Left cardiac atrium (tissue), 4 donors: ENCODE data around the gene RNF182. TPM values are rescaled to one million over a fixed set of nuclear protein-coding genes. Genes with fewer than 3 reads are reported as not detected.
"Not testable (repeated sequence)": the region's sequence is repeated elsewhere in the genome, so short reads cannot be mapped to it uniquely, and the experiment has no call there.

Source experiments
- ATAC-seq, 2 donors: fragments of 200-7000 bp; cut with Tn5 transposase; one replicate each; pipeline ENCODE4 v1.9.1; 2020; ENCODE audit warnings: mild to moderate bottlenecking in 2 of 2, moderate library complexity in 2 of 2
- DNase-seq: peaks from one replicate; pipeline ENCODE4 v3.0.0-alpha.2; 2020
- intact Hi-C, 2 donors: fragments of 100-400 bp; cut with DNase I; formaldehyde crosslinking; loops; one replicate each; pipeline versions ENCODE4 v1.14.1 to v1.15.1; 2022 to 2023
- long read RNA-seq: library from polyadenylated mRNA; unstranded; transcript quantifications from one replicate; pipeline ENCODE4 v2.0.0, GENCODE V29; 2021
- total RNA-seq, 2 donors: library from RNA; stranded (reverse); fragmentation: NEBNext Ultra II Directional; extraction: Animal tissue kit (Norgen Biotek cat#: 25700); gene quantifications; one replicate each; pipeline ENCODE4 v1.2.1, GENCODE V29; 2021
- donor health status: DM: no; HTN: yes; CAD: no.
- donor health status: DM: no; HTN: yes; CAD: no; lungs with severe emphysema.
- donor health status: DM: yes; HTN: yes; CAD: no.
- donor health status: Dilated cardiomyopathy.

RNF182 gene, protein sequence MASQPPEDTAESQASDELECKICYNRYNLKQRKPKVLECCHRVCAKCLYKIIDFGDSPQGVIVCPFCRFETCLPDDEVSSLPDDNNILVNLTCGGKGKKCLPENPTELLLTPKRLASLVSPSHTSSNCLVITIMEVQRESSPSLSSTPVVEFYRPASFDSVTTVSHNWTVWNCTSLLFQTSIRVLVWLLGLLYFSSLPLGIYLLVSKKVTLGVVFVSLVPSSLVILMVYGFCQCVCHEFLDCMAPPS
- total RNA-seq = under 1 TPM; 0.21 to 0.81 TPM
- long read RNA-seq, partial matches to known transcripts = 0 of 1 reads
- long read RNA-seq, other reads (novel, unspliced or antisense) = 1 of 1 reads

DNA sequence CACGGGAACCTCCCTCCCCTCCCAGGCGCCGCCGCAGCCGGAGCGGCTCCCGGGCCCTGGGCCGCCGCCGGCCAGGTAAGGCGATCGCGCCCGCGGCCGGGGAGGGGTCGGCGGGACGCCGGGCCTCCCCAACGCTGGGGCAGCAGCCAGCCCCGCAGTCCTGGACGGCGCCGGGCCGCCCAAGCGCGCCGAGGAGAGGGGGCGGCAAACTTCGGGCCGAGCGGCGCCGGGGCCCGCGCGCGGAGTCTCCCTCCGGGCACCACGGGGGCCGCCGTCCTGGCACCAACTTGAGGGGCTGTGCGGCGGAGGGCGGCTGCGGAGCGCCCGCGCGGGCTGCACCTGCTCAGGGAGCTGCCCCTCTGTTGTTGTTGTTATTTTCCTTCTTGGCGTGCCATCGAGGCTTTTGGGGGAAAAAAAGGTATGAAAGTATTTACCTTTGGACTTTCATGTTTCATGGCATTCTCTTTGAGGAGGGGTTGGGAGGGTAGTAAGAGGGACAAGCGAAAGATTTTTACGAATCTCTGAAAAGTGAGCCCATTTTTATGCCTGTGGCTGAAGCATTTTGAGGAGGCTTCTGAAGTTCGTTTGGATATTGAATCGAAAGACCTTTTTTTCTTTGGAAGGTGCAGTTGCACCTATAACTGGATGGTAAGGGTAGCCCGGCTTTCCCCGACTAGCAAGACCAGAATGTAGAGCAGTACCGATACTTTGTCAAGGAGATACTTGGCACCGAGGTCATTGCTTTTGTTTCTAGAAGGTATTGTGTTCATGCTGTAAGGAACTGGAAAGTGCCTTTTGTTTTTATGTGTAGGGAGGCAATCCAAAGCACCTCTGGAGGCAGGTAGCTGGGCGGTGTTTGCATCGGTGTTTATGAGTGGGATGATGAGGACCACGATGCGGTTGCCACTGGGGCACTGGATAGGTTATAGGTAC is at the start of gene RNF182:
TSS of gene RNF182 (plus strand) at position 4 of the 933 bp plus-strand sequence. CDS start 52,168 bp downstream, outside the sequence.
- peak in 1 of 2 donors; percentile 93 for ATAC-seq
- no peak for DNase-seq
- intact Hi-C loops = no loop called here

DNA sequence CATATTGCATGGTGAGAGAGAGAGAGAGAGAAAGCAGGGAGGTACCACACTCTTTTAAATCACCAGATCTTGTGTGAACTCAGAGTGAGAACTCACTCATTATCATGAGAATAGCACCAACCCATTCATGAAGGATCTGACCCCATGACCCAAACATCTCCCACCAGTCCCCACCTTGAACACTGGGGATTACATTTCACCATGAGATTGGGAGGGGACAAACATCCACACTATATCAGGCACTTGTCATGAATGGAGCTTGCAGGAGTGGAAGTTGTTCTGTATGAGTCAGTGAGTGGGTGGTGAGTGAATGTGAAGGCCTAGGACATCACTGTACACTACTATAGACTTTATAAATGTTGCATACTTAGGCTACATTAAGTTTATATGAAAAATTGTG is 47.7 kb upstream of the RNF182 start:
- intact Hi-C loops = loop anchor here in 1 of 2 donors (10.0 kb wide), 1 partner anchor 82 kb away; no protein-coding TSS in a partner anchor
- DNase-seq (no peak), ATAC-seq (no peak)

DNA sequence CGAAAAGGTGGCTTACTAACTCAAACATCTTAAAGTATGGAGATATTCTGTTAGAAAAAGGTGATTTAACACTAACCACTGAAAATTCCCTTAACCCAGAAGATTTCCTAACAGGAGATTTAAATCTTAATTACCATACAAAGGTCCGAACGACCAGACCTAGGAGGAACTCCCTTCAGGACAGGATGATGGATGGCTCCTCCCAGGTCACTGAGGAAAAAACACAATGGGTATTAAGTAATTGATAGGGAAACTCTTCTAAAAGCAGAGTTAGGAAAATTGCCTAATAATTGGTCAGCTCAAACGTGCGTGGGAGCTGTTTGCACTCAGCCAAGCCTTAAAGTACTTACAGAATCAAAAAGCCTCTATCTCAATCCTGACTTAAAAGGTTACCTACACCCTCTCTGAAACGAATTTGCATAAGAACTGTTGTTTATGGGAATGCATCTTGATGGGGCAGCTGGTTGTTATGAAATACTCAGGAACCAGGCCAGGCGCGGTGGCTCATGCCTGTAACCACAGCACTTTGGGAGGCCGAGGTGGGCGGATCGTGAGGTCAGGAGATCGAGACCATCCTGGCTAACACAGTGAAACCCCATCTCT is 44.6 kb upstream of the RNF182 start:
- intact Hi-C loops, DNase-seq, ATAC-seq: not testable (repeated sequence)

DNA sequence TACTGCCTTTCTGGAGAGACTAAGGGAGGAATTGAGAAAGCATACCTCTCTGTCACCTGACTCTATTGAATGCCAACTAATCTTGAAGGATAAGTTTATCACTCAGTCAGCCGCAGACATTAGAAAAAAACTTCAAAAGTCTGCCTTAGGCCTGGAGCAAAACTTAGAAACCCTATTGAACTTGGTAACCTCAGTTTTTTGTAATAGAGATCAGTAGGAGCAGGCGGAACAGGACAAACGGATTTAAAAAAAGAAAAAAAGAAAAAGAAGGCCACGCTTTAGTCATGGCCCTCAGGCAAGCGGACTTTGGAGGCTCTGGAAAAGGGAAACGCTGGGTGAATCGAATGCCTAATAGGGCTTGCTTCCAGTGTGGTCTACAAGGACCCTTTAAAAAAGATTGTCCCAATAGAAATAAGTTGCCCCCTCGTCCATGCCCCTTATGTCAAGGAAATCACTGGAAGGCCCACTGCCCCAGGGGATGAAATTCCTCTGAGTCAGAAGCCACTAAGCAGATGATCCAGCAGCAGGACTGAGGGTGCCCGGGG is 43.1 kb upstream of the RNF182 start:
- intact Hi-C loops = no loop called here
- no peak for DNase-seq
- ATAC-seq = no peak

DNA sequence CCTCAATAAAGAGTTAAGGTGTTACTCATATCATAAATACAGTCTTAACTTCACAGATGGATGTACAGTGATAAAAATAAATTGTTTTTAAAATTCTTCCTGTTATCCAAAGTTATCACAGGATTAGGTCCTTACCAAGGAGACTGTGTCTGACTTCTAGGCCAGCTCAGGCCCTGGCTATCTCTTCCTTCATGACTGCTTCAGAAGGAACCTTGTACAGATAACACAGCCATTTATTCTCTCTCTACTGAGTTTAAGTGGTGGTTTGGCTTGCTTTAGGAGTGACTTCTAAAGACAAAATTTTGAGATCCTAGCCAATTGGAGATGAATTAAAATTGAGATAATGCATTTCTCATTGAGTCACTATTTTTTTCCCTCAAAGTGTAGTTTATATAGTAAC is 40.8 kb upstream of the RNF182 start:
- DNase-seq = no peak
- intact Hi-C loops = no loop called here
- ATAC-seq = no peak

DNA sequence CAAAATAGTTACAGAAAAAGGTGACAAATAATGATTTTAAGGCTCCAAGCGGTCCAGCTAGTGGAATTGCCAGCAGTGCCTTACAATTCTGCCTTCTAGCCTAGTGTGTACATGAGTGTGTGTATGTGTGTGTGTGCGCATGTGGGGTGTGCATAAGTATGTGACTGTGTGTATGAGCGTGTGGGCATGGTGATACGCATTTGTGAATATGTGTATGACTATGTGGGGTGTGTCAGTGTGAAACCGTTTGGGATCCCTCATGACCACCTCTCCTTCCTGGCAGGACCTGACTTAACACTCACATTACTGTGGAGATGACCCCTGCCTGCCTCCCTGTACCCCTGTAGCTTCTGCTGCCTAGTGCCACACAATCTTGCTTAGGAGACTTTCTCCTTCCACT is 40.4 kb upstream of the RNF182 start:
- intact Hi-C loops = no loop called here
- ATAC-seq = no peak
- no peak for DNase-seq

DNA sequence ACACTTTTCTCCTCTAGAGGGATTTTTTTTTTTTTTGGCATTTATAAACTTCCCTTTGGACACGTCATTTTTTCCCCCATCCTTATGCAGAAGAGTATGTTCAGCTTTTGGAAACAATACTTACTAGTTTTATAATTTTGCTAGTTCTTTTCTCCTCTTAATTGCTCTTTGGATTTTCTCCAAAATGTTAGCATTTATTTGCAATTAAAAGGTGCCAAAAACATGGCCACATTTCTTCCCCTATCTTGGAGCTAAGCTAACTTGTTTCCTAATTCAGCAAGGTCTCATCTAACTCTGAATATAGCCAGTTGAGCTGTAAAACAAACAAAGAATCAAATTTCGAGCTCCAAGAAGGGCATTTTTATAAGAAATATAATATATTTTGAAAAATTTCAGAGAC is 39.2 kb upstream of the RNF182 start:
- ATAC-seq (no peak), DNase-seq (no peak)
- intact Hi-C loops = no loop called here

DNA sequence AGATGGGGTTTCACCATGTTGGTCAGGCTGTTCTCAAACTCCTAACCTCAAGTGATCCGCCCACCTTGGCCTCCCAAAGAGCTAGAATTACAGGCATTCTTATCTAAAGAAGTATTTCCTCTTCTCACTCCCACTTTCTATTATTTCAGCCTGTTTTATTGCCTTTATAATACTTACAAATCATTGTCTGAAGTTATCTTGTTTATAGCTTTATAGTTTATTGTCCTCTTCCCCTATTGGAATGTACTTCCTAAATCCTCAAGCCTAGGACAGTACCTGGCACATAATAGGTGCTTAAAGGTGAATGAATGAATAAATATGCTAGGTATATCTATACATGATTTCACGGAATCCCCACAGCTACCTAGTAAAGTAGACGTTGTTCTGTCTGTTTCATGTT is 37.8 kb upstream of the RNF182 start:
- no peak for DNase-seq
- no peak for ATAC-seq
- intact Hi-C loops = no loop called here

DNA sequence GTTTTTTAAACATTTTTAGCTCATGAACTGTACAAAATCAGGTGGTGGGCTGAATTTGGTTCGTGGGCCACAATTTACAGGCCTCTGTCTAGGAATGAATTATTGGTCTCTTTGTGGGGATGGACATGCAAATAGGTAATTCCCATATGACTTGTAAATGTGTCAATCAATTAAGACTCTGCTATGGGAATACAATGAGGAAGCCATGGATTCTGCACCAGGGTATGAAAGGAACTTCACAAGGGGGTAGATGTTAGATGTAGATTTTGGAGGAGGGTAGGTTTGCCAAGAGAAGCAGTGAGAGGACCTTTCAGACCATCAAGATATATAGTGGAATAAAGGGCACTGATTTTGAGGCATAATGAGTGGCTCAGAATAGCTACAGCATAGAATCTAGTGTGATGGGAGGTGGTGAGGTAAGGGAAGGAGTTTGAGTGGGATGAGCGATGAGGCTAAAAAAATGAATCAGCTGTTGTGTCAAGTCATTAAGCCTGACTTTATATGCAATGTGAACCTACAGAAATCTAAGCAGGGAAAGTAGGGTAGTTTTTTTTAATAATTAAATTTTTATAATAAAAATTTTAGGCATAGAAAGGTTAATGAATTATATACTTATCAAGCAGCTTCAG is 32.6 kb upstream of the RNF182 start:
- no peak for ATAC-seq
- intact Hi-C loops = no loop called here
- no peak for DNase-seq

DNA sequence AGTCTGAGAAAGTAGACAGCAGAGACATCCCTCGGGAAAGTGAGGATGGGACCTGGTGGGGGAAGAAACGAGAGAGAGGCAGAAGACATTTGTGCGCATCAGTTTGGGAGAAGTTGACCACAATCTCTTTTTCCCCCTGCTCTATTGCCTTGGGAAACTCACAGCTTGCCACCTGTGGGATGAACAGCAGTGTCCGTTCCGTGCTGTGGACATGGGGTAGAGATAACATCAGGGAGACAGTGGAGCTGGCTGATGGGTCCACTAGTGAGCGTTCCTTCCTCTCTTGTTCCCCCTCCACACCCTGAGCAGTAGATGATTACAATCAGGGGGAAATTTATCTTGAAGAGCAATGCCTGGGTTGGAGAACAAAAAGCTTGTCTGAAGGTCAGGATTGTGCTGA is 21.8 kb upstream of the RNF182 start:
- ATAC-seq = no peak
- DNase-seq = no peak
- intact Hi-C loops = no loop called here

DNA sequence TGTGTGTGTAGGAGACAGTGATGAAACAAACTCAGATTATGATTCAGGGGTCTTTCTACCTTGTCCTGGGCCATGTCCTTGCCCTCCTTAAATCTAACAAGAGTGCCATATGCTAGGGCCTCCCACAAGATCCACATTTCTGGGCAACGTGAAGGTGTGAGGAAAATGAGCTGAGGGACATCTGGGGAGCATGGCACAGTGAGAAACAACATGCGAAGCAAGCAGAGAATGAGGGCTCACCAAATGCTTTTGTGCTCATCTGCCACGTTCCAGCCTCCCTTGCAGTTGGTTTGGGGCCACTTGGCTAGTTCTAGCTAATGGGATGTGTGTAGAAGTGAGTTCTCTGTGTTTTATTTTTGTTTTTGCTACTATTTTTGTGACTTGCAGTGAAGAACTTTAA is 21.4 kb upstream of the RNF182 start:
- ATAC-seq = no peak
- intact Hi-C loops = no loop called here
- DNase-seq = no peak

DNA sequence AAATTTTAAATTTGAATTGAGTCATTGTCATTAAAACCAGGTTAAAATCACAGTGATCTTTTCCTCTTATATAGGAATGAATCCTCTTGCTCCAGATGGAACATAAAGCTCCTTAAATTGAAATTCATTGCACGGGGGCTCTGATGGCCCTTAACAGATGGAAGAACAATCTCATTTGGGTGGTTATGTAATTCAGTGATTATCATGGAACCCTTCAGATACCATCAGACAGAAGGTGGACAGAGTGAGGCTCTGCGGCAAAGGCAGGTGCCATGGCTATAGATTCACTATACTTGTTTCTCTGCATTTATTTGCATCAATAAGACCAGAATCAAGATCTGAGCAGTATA is 17.8 kb upstream of the RNF182 start:
- DNase-seq = no peak
- no peak for ATAC-seq
- intact Hi-C loops = loop anchor here in 1 of 2 donors (5.0 kb wide), 1 partner anchor 160 kb away; no protein-coding TSS in a partner anchor

DNA sequence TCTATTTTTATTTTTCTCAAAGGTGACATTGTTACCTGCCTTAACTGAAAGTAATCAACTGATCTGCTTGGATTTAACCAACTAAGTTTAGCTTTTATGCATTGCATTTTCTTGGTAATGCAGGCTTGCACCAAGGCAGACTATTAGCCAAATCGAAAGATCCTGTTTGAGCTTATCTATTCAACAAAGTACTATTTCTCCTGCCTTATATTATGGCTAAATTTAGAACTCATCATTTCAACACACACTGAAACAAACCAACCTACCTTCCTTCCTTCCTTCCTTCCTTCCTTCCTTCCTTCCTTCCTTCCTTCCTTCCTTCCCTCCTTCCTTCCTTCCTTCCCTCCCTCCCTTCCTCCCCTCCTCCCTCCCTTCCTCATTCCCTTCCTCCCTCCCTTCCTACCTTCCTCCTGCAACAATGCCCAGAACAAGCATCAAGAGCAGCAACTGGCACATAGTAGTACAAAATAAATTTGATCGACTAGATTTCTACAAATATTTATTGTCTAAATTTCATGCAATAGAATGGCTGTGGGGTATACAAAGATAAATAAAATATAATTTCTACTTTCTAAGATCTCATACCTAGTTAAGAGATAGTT is 17.0 kb upstream of the RNF182 start:
- no peak for DNase-seq
- no peak for ATAC-seq
- intact Hi-C loops = loop anchor here (2.0 to 5.0 kb wide), 2 partner anchors 159 to 160 kb away; no protein-coding TSS in a partner anchor

DNA sequence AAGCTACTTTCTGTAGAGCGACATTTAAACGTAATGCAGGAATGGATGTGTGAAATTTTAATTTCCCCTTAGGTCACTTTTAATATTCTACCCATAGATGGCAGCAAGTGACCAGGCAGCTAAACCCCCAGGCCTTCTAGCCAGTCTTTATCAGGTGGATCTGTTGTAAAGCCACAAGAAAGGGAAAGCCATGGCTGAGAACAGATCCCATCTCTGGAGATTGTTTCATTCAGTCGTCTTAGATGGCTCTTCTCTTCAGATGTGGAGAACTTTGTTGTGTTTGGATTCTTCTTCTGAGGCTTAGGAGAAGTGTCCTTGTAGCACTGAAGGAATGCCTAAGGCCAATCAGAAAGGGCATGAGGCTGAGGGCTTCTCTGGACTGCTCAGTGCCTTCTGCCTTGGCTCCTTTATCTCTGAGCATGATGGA is 15.8 kb upstream of the RNF182 start:
- ATAC-seq = peak; percentile 63 to 67
- intact Hi-C loops = loop anchor here (1.0 to 5.0 kb wide), 3 partner anchors 138 to 158 kb away; no protein-coding TSS in a partner anchor
- no peak for DNase-seq

DNA sequence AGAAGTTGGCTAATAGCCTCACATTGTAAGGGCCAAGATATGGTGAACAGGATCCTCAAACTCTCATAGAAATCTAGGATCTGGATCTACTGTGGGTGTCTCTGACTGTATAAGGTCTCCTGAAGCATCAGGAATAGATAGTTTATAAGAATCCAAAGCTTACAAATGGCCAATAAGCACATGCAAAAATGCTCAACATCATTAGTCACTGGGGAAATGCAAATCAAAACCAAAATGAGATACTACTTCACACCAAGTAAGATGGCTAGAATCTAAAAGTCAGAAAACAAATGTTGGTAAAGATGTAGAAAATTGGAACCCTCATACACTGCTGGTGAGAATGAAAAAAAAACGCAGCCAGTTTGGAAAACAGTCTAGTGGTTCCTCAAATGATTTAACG is 14.3 kb upstream of the RNF182 start:
- intact Hi-C loops = loop anchor here (5.0 to 10.0 kb wide), 2 partner anchors 232 to 234 kb away; no protein-coding TSS in a partner anchor
- ATAC-seq (no peak), DNase-seq (no peak)

DNA sequence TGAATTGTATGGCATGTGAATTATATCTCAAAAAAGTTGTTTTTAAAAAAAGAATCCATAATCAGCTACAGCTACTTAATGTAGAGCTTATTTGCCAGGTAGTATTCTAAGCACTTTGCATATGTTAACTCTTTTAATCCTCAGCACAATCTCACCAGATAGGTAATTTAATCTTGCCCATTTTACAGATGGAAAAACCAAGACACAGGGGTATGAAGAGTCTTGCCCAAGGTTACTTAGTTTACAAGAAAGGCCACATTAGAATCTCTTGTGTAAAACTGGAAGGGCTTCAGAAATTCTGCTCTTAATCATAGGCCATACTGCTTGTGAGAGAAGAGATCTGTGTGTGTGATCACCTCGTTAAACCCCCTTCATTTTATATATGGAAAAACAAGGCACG is 13.4 kb upstream of the RNF182 start:
- no peak for ATAC-seq
- no peak for DNase-seq
- intact Hi-C loops = loop anchor here (5.0 to 10.0 kb wide), 2 partner anchors 231 to 233 kb away; no protein-coding TSS in a partner anchor

DNA sequence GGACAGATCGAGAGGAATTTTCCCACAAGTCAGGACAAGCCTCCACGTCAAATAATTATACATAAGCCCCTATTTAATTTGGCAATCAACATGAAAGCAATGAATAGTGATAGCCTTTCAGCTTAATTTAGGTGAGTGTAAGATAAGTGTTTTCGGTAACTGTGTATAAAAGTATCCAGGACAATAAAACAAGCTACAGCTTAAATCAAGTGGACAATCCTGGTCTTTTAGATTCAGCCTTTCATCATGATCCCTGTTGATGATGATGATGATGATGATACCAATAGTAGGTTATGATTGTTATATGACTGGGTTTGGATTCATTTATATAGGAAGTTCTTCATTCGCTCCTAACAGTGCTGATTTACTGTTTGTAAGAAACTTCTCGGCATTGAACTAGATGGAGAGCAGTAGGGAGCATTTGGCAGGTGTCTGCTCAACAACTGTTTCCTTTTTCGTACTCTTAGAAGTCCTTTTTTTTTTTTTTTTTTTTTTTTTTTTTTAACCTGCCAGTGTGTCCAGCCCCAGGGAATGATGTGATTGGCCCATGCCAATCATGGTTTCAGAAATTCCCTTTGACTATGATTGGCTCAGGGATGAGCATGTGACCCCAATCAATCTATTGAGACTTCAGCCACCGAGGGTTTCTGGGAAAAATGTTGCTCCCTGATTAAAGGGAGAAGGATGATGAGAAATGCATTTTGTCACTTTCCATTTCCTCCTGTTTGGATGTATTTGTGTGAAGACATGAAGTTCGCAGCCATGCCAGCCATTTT is 11.3 kb upstream of the RNF182 start:
- intact Hi-C loops = loop anchor here (5.0 to 10.0 kb wide), 2 partner anchors 229 to 231 kb away; no protein-coding TSS in a partner anchor

DNA sequence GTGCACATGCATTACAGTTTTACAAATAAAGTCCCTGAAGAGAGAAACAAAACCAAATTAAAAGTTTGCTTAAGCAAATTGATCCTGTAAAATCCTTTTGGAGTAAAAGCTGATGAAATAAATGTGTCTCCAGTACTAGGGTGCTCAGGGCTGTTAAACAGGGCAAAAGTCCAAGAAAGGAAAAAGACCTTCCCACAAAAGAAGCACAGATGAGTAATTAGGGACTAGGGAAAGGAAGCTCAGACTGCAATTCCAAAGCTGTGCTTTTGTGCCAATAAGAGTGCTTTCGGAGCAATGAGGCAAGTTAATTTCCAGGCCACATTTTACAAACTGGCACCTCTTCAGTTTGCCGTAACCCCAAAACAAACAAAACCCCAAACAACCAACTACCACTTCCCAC is 10.4 kb upstream of the RNF182 start:
- DNase-seq = no peak
- ATAC-seq = no peak
- intact Hi-C loops = loop anchor here (5.0 to 10.0 kb wide), 2 partner anchors 228 to 230 kb away; no protein-coding TSS in a partner anchor

More for the DNA sequence above, 11.3 kb upstream of the RNF182 start:
- DNase-seq (no peak), ATAC-seq (no peak)
